Hindlimb muscle (tissue), 1 donor: ENCODE data around the gene SREBF2. TPM values are rescaled to one million over a fixed set of nuclear protein-coding genes. Genes with fewer than 3 reads are reported as not detected.
"Not testable (repeated sequence)": the region's sequence is repeated elsewhere in the genome, so short reads cannot be mapped to it uniquely, and the experiment has no call there.

ENCODE experiments used
- DNase-seq: peaks from one replicate; pipeline ENCODE4 v3.0.0-alpha.2; 2013
- polyA plus RNA-seq: library from polyadenylated mRNA; unstranded; fragments of 120-200 nt; gene quantifications from one replicate; pipeline ENCODE4 v1.2.1, GENCODE V29; 2013; ENCODE audit not compliant: insufficient read length

SREBF2 gene
- polyA plus RNA-seq, 1 donor = 83.4 TPM

- not testable (repeated sequence) for DNase-seq
Measured at GRCh38 chr22:41948928-41949296, 116.0 kb downstream of the SREBF2 start.

- no peak for DNase-seq
Measured at GRCh38 chr22:41949297-41949965, 116.5 kb downstream of the SREBF2 start.

GRCh38 chr22:41951898-41952474 is 119.1 kb downstream of the SREBF2 start, which contains the start of gene SMIM45:
SMIM45 (plus strand) TSS chr22:41952150.
- DNase-seq = no peak

- no peak for DNase-seq
Measured at GRCh38 chr22:41952713-41953112, 119.8 kb downstream of the SREBF2 start.

Other genes starting within 250 kb of the SREBF2 start
- 31.6 TPM for gene PMM1, start 243.3 kb upstream of the SREBF2 start, polyA plus RNA-seq
- 20.1 TPM for gene DESI1, start 212.1 kb upstream of the SREBF2 start, polyA plus RNA-seq
- gene XRCC6, start 211.8 kb upstream of the SREBF2 start, polyA plus RNA-seq = 202 TPM
- 115 TPM for gene SNU13, start 144.2 kb upstream of the SREBF2 start, polyA plus RNA-seq
- gene MEI1, start 133.6 kb upstream of the SREBF2 start, polyA plus RNA-seq = 1.1 TPM
- 10.2 TPM for gene CCDC134, start 32.4 kb upstream of the SREBF2 start, polyA plus RNA-seq
- gene SHISA8, start 82.0 kb downstream of the SREBF2 start, polyA plus RNA-seq = 1.1 TPM
- gene TNFRSF13C, start 93.7 kb downstream of the SREBF2 start, polyA plus RNA-seq = 1.5 TPM
- gene CENPM, start 114.0 kb downstream of the SREBF2 start, polyA plus RNA-seq = 5.6 TPM
- 0.63 TPM for gene SEPTIN3, start 136.3 kb downstream of the SREBF2 start, polyA plus RNA-seq
- 1.1 TPM for gene WBP2NL, start 165.7 kb downstream of the SREBF2 start, polyA plus RNA-seq
- 19.9 TPM for gene NAGA, start 237.7 kb downstream of the SREBF2 start, polyA plus RNA-seq
- 17.9 TPM for gene PHETA2, start 241.1 kb downstream of the SREBF2 start, polyA plus RNA-seq
- 75.1 TPM for gene SMDT1, start 246.6 kb downstream of the SREBF2 start, polyA plus RNA-seq